Fibroblast of peridontal ligament (primary cell): ENCODE results near the gene VSIG2.

ENCODE experiments used
- DNase-seq: peaks from one replicate; pipeline ENCODE4 v3.0.0-alpha.2; 2010; ENCODE audit errors: extremely low read depth

VSIG2 gene

GRCh38 chr11:124722176-124722575 lies 29.9 kb downstream of the VSIG2 start:
- DNase-seq, result no peak

- no peak for DNase-seq
Observed at GRCh38 chr11:124719534-124719933, 32.5 kb downstream of the VSIG2 start.

- no peak for DNase-seq
Observed at GRCh38 chr11:124718801-124719200, 33.3 kb downstream of the VSIG2 start.

GRCh38 chr11:124717786-124718651 lies 34.0 kb downstream of the VSIG2 start:
- DNase-seq, result peak; percentile 14

- DNase-seq, result no peak
Observed at GRCh38 chr11:124717421-124717785, 34.7 kb downstream of the VSIG2 start.

- DNase-seq, result no peak
Observed at GRCh38 chr11:124716591-124716990, 35.5 kb downstream of the VSIG2 start.

- no peak for DNase-seq
Observed at GRCh38 chr11:124712392-124712791, 39.7 kb downstream of the VSIG2 start.

GRCh38 chr11:124707829-124708228 lies 44.2 kb downstream of the VSIG2 start:
- no peak for DNase-seq

GRCh38 chr11:124700028-124700427 lies 52.0 kb downstream of the VSIG2 start:
- no peak for DNase-seq

- no peak for DNase-seq
Observed at GRCh38 chr11:124699547-124699946, 52.5 kb downstream of the VSIG2 start.
